ENCODE data around the gene RUFY2.

Gene RUFY2

DNA sequence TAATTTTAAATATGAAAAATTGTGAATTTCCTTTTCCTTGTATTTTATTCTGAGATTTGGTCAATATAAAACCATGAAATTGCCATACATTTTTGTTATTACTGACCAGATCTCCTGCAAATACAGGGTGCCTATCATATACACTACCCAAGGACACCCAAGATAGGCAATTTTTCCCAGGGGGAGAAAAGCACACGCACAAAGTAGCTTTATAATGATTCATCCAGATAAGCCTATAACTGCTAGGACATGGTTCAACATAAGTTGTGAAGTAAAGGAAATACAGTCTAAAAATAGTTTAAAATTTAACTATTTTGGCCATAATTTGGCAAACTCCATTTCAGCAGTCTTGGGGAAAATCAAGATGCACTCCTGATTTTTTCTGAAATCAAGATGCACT, 4.8 kb downstream of the RUFY2 start:
- DNase-seq (ENCODE audit: extremely low read depth, low read depth): no peak
- TF ChIP-seq CTCF (IDR thresholded peaks at IDR 0.05; ENCODE audit: low read depth, low read length): no peak

- TF ChIP-seq CTCF (IDR thresholded peaks at IDR 0.05; ENCODE audit: low read depth, low read length): no peak
- no peak for DNase-seq (ENCODE audit: extremely low read depth, low read depth)
Measured at GRCh38 chr10:68397005-68397404, 10.1 kb downstream of the RUFY2 start.

DNA sequence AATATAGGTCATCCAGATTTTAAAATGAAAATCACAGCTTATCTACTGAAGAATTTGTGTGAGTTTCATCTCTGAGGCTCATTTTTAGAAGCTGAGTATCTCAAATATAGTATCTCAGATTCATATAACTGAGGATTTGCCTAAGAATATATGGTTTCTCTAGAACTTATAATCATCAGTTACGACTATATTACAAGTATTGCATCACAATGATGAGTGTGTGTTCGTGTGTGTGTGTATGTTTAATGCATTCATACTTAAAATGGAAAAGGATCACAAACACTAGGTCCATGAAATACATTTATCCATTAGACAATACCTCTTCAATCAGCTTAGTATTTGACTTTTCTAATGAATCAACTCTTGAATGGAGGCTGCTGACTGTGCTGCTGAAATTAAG, 21.3 kb downstream of the RUFY2 start:
- TF ChIP-seq CTCF (IDR thresholded peaks at IDR 0.05; ENCODE audit: low read depth, low read length): no peak
- no peak for DNase-seq (ENCODE audit: extremely low read depth, low read depth)

DNA sequence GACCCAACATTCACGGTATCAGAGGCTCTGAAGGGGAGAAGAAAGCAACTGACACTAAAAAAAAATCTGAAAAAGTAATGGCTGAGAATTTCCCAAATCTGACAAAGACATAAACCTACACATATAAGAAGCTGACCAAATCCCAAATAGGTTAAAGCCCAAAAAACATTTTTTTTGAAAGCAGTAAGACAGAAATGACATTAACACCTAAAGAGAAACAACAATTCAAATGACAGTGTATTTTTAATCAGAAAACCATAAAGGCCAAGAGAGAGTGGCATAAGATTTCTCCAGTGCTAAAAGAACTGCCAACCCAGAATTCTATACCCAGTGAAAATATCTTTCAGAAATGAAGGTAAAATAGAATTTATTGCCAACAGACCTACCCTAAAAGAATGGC, 35.5 kb downstream of the RUFY2 start:
- no peak for TF ChIP-seq CTCF (IDR thresholded peaks at IDR 0.05; ENCODE audit: low read depth, low read length)

GRCh38 chr10:68367121-68367520, 40.0 kb downstream of the RUFY2 start:
- no peak for DNase-seq (ENCODE audit: extremely low read depth, low read depth)
- TF ChIP-seq CTCF (IDR thresholded peaks at IDR 0.05; ENCODE audit: low read depth, low read length): no peak

More for the DNA sequence above, 35.5 kb downstream of the RUFY2 start:
- no peak for DNase-seq (ENCODE audit: extremely low read depth, low read depth)

- no peak for TF ChIP-seq CTCF (IDR thresholded peaks at IDR 0.05; ENCODE audit: low read depth, low read length)
- no peak for DNase-seq (ENCODE audit: extremely low read depth, low read depth)
Measured at GRCh38 chr10:68366600-68366999, 40.5 kb downstream of the RUFY2 start.

DNA sequence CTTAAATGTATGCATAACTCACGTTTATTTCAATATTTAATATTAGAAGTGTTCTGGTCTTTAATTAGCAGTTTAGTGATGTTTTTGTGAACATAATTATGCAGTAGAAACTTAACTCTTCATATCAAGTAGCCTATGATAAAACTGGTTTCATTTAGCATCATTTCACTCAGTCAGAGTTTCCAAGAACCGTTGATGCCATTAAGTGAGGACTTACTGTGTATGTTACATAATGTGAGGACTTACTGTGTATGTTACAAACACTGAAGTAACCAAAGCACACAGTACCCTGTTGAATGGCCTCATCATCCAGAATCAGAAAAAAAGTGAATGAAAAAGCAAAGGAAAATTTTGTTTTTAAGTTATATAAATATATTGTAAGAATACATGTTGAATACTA, 41.5 kb downstream of the RUFY2 start:
- no peak for DNase-seq (ENCODE audit: extremely low read depth, low read depth)
- no peak for TF ChIP-seq CTCF (IDR thresholded peaks at IDR 0.05; ENCODE audit: low read depth, low read length)
